NCI-H345 treated with DMSO at 0.1 percent for 48 hours (cell line): ENCODE measurements around the gene MPPED1.

ENCODE experiments used
- DNase-seq: peaks from one replicate; lab custom pipeline; 2025; ENCODE audit not compliant: unreplicated experiment; lab: John Stamatoyannopoulos, UW

MPPED1 gene

GRCh38 chr22:43411869-43412807 lies at the start of gene MPPED1:
Gene MPPED1 (plus strand): TSS chr22:43412014. CDS start chr22:43424986, 12,972 bp downstream.
- no peak for DNase-seq

- DNase-seq, result no peak
Measured at GRCh38 chr22:43363315-43364168, 48.3 kb upstream of the MPPED1 start.

- no peak for DNase-seq
Measured at GRCh38 chr22:43364169-43364435, 47.7 kb upstream of the MPPED1 start.

- no peak for DNase-seq
Measured at GRCh38 chr22:43365715-43366440, 45.9 kb upstream of the MPPED1 start.

GRCh38 chr22:43370036-43370435 lies 41.8 kb upstream of the MPPED1 start:
- no peak for DNase-seq

- DNase-seq, result no peak
Measured at GRCh38 chr22:43375951-43376455, 35.8 kb upstream of the MPPED1 start.

- DNase-seq, result no peak
Measured at GRCh38 chr22:43376765-43377547, 34.9 kb upstream of the MPPED1 start.

GRCh38 chr22:43377548-43377895 lies 34.3 kb upstream of the MPPED1 start:
- no peak for DNase-seq

GRCh38 chr22:43377896-43378704 lies 33.7 kb upstream of the MPPED1 start:
- DNase-seq, result no peak

- DNase-seq, result no peak
Measured at GRCh38 chr22:43381693-43382092, 30.1 kb upstream of the MPPED1 start.

GRCh38 chr22:43384863-43385262 lies 27.0 kb upstream of the MPPED1 start:
- DNase-seq, result no peak

- DNase-seq, result peak; percentile 55
Measured at GRCh38 chr22:43385770-43386641, 25.8 kb upstream of the MPPED1 start.

GRCh38 chr22:43387815-43388214 lies 24.0 kb upstream of the MPPED1 start:
- no peak for DNase-seq

- DNase-seq, result peak; percentile 22
Measured at GRCh38 chr22:43388420-43388851, 23.4 kb upstream of the MPPED1 start.

GRCh38 chr22:43389227-43389836 lies 22.5 kb upstream of the MPPED1 start:
- DNase-seq, result no peak

- no peak for DNase-seq
Measured at GRCh38 chr22:43390166-43390565, 21.6 kb upstream of the MPPED1 start.

- DNase-seq, result no peak
Measured at GRCh38 chr22:43390872-43391271, 20.9 kb upstream of the MPPED1 start.

- DNase-seq, result no peak
Measured at GRCh38 chr22:43391306-43391705, 20.5 kb upstream of the MPPED1 start.
